NAMALWA (cell line): Measurements from ENCODE around the gene CAVIN4.

Source experiments
- DNase-seq: peaks from one replicate; pipeline ENCODE4 v3.0.0-alpha.2; 2015; ENCODE audit warnings: low spot score

Gene CAVIN4

GRCh38 chr9:100577776-100578448 is at the start of gene CAVIN4:
CAVIN4 (plus strand) TSS chr9:100578079; CDS start chr9:100578144, 65 bp downstream.
- no peak for DNase-seq

GRCh38 chr9:100534401-100534800 is 43.5 kb upstream of the CAVIN4 start:
- DNase-seq: no peak

- no peak for DNase-seq
Observed at GRCh38 chr9:100540327-100540726, 37.6 kb upstream of the CAVIN4 start.

GRCh38 chr9:100549048-100549447 is 28.8 kb upstream of the CAVIN4 start:
- DNase-seq: no peak

- no peak for DNase-seq
Observed at GRCh38 chr9:100554935-100555401, 22.9 kb upstream of the CAVIN4 start.

- no peak for DNase-seq
Observed at GRCh38 chr9:100555471-100555870, 22.4 kb upstream of the CAVIN4 start.

GRCh38 chr9:100557053-100557452 is 20.8 kb upstream of the CAVIN4 start:
- DNase-seq: no peak

GRCh38 chr9:100561256-100561655 is 16.6 kb upstream of the CAVIN4 start:
- DNase-seq: no peak

- no peak for DNase-seq
Observed at GRCh38 chr9:100567856-100568255, 10.0 kb upstream of the CAVIN4 start.

- DNase-seq: no peak
Observed at GRCh38 chr9:100573655-100574260, 4.1 kb upstream of the CAVIN4 start.

GRCh38 chr9:100575006-100575405 is 2.9 kb upstream of the CAVIN4 start:
- no peak for DNase-seq

- no peak for DNase-seq
Observed at GRCh38 chr9:100575765-100576386, 2.0 kb upstream of the CAVIN4 start.

- DNase-seq: no peak
Observed at GRCh38 chr9:100578610-100579009, 731 bp downstream of the CAVIN4 start.

- no peak for DNase-seq
Observed at GRCh38 chr9:100579665-100580064, 1.8 kb downstream of the CAVIN4 start.

GRCh38 chr9:100580257-100580656 is 2.4 kb downstream of the CAVIN4 start:
- no peak for DNase-seq

- DNase-seq: no peak
Observed at GRCh38 chr9:100581081-100581480, 3.2 kb downstream of the CAVIN4 start.

GRCh38 chr9:100581661-100582060 is 3.8 kb downstream of the CAVIN4 start:
- no peak for DNase-seq

GRCh38 chr9:100583014-100583802 is 5.3 kb downstream of the CAVIN4 start:
- no peak for DNase-seq

GRCh38 chr9:100584951-100585350 is 7.1 kb downstream of the CAVIN4 start:
- DNase-seq: no peak

- DNase-seq: no peak
Observed at GRCh38 chr9:100586093-100586492, 8.2 kb downstream of the CAVIN4 start.

- no peak for DNase-seq
Observed at GRCh38 chr9:100587375-100587774, 9.5 kb downstream of the CAVIN4 start.

GRCh38 chr9:100589582-100589981 is 11.7 kb downstream of the CAVIN4 start:
- DNase-seq: no peak

- DNase-seq: no peak
Observed at GRCh38 chr9:100590481-100590880, 12.6 kb downstream of the CAVIN4 start.
